ENCODE data around the gene SHISA5. TPM values are rescaled to one million over a fixed set of nuclear protein-coding genes. Genes with fewer than 3 reads are reported as not detected.

The SHISA5 gene
- total and polyA plus RNA-seq, 10 of the 15 experiments (the other 5 are each of a cell fraction or from before 2014, with no cell fraction given) = 17.1 to 148 (median 67.3) TPM

GRCh38 chr3:48435774-48436476, 68.0 kb downstream of the SHISA5 start (continued):
- TF ChIP-seq E4F1 (IDR thresholded peaks at IDR 0.05; ENCODE audit: borderline replicate concordance, partially characterized antibody) (no peak), CREM (IDR thresholded peaks at IDR 0.05; ENCODE audit: low read depth) (0 out of 2 replicates have a peak, but pooled peaks have one; percentile 37), KDM1A (IDR thresholded peaks at IDR 0.05; ENCODE audit: borderline replicate concordance) (no peak), HSF1 (IDR thresholded peaks at IDR 0.05; ENCODE audit: low read depth, low read length) (no peak), RUNX3 (IDR thresholded peaks at IDR 0.05; ENCODE audit: low read length) (peak; percentile 84), MLLT1 (IDR thresholded peaks at IDR 0.05) (peak; percentile 55; the same call in 1 of the 2 replicates), SRF (IDR thresholded peaks at IDR 0.05; ENCODE audit: low read depth in 2 of 2, low read length in 2 of 2) (0 out of 4 replicates have a peak, but pooled peaks of 1 of the 2 experiments have one; percentile 38), IRF4 (IDR thresholded peaks at IDR 0.05; ENCODE audit: low read depth, low read length) (0 out of 2 replicates have a peak, but pooled peaks have one; percentile 34), WRNIP1 (IDR thresholded peaks at IDR 0.05; ENCODE audit: borderline replicate concordance, low read depth, low read length) (peak; percentile 94; the same call in 1 of the 2 replicates), MAX (IDR thresholded peaks at IDR 0.05; ENCODE audit: low read depth, low read length) (no peak), YY1 (IDR thresholded peaks at IDR 0.05; ENCODE audit: low read depth, low read length) (peak; percentile 82), CREB1 (IDR thresholded peaks at IDR 0.05; ENCODE audit: low read depth) (peak; percentile 54; the same call in 1 of the 2 replicates), GATAD2B (conservative IDR thresholded peaks at IDR 0.05; ENCODE audit: low read depth) (0 out of 2 replicates have a peak, but pooled peaks have one; percentile 50), IRF3 (IDR thresholded peaks at IDR 0.05) (peak; percentile 35; the same call in 1 of the 2 replicates), RELB (IDR thresholded peaks at IDR 0.05; ENCODE audit: low read depth) (0 out of 2 replicates have a peak, but pooled peaks have one; percentile 32), E2F4 (IDR thresholded peaks at IDR 0.05; ENCODE audit: low read depth, low read length) (0 out of 2 replicates have a peak, but pooled peaks have one; percentile 31), SMC3 (IDR thresholded peaks at IDR 0.05; ENCODE audit: borderline replicate concordance, low read length) (peak; percentile 100), SREBF1 (IDR thresholded peaks at IDR 0.05; ENCODE audit: low read length) (no peak), IKZF1 (conservative IDR thresholded peaks at IDR 0.05) (peak; percentile 82), RAD51 (IDR thresholded peaks at IDR 0.05) (peak; percentile 67)
